NCI-H1092 treated with DMSO at 0.1 percent for 48 hours (cell line): ENCODE data around the gene PECR.
A peak's percentile ranks its signal among the peaks of the same experiment; 100 is the strongest.

Experiments
- DNase-seq: peaks from one replicate; lab custom pipeline; 2025; lab: John Stamatoyannopoulos, UW

PECR gene

DNA sequence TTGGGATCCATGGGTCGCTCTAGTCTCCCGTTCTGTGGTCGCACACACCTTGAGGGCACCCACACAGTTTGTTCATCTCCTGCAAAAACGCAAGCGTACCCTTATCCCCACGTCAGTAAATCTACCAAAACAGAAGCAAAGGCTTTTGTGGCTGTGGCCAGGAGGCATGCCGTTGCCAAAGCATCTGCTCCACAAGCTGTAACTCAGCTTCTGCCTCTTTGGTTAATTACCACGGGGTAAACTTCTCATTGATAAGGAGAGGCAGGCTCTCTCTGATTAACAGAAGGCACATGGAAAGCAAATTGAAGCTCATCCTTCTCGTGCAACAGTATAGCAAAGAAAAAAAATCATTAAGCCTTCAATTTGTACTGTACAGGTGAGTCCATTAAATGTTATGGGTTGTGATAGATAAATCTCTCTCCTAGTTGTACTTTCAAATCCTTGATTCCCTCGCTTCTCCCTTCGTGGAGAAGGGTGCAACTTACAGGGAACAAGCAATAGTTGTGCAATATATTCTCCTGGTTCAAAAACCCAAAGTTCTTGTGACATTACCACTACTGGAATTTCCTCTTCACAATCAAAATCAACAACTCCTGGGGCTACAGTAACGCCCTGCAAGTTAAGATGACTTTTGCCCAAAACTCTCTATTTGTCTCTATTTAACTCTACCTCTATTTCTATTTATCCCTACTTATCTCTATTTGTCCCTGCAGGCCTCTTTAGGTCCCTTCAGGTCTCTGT lies 10.3 kb downstream of the PECR start:
- DNase-seq = no peak

DNA sequence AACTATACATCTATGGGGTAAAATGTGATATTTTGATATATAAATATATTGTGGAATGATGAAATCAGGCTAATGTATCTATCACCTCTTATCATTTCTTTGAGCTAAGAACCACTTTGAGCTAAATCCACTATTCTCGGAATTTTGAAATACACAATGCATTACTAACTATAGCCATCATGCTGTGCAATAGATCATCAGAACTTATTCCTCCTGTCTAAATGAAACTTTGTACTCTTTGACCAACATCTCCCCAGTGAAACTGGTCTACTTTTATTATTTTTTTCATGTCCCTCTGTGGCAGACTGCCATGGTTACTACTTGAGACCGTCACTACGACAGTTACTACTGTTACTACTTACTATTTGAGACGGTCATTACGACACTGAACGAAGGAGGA lies 11.4 kb downstream of the PECR start:
- DNase-seq = no peak

DNA sequence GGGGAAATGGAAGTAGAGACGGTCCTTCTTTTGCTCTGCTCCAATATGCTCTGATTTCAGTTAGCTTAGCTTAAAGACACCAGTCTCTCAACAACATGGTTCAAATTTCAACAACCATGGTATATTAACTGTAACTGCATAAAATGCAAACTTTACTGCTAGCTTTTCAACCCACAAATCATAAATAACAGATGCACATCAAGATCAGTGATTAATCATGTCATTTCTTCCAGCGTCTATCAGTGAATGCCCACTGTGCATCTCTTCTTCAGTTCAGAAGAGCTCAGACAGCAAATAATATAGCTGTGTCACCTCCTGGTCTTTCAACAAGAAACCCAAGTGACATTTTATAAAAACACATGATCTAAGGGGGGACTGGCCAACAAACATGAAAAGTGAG lies 12.6 kb downstream of the PECR start:
- no peak for DNase-seq

DNA sequence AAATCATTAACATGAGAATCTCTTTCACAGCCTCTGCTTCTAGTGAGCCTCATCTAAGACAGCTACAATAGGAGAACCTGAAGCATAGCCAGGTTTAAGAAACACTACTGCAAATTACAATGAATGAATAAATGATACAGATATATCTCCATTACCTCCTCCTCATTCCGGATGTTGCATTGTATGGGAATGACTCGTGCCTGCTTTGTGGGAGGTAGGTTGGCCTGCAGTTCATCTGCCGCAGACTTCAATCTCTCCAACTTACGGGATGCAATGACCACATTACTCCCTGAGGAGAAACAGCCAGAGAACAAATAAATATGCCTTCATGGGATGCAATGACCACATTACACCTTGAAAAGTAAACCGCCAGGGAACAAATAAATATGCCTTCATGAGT lies 15.4 kb downstream of the PECR start:
- no peak for DNase-seq

DNA sequence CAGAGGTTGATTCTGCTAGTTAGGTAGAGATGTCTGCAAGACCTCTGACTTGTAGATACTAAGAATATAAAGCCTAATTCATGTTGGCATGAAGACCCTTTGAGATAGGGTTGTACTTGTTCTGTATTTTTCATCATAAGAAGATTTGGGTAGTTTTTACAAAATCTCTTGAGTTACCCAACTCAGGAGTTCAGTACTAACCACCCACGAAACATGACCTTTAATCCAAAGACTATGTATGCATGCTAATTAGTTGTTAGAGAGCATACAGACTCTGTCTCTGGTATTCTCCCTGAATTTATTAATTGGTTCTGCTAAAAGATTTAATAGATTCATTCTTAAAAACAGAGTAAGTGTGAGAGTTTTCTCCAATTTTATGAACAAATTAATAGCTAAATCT lies 16.9 kb downstream of the PECR start:
- no peak for DNase-seq

- DNase-seq = no peak
Measured at GRCh38 chr2:216064014-216064630, 17.5 kb downstream of the PECR start.

GRCh38 chr2:216059233-216059834 lies 22.3 kb downstream of the PECR start:
- DNase-seq = no peak

- no peak for DNase-seq
Measured at GRCh38 chr2:216057688-216058193, 23.9 kb downstream of the PECR start.

DNA sequence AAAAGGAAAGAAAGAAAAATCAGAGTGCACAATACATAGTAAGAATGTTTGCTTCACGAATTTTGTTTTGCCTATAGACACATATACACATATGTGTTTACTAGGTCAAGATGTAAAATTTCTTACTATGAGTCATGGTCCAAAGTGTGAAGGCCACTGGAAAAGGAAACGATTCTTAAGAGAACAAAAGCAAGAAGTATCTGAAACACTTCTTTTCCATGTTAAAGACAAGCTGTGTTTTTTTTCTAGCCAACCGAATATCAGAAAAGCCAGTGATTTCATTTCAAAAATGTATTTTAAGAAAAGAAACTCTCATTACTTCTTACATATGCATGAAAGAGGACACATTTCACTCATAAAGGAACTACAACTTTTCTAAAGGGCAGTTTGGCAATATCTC lies 24.9 kb downstream of the PECR start:
- no peak for DNase-seq

- no peak for DNase-seq
Measured at GRCh38 chr2:216055680-216056079, 25.9 kb downstream of the PECR start.

DNA sequence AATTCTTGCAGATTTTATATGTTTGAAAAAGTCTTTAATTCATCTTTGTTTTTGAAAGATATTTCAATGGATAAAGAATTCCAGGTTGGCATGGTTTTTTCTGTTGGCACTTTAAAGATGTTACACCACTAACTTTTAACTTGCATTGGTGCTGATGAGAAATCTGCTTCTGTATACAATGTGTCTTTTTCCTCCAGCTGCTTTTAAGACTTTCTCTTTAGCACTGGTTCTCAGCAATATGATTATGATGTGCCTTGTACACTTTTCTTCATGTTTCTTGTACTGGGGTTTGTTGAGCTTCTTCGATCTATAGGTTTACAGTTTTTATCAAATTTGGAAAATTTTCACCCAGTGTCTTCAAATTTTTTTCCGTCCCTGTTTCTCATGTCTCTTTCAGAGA lies 29.2 kb downstream of the PECR start:
- DNase-seq = no peak

GRCh38 chr2:216051350-216051749 lies 30.3 kb downstream of the PECR start:
- DNase-seq = no peak

- DNase-seq = no peak
Measured at GRCh38 chr2:216049452-216049851, 32.2 kb downstream of the PECR start.

DNA sequence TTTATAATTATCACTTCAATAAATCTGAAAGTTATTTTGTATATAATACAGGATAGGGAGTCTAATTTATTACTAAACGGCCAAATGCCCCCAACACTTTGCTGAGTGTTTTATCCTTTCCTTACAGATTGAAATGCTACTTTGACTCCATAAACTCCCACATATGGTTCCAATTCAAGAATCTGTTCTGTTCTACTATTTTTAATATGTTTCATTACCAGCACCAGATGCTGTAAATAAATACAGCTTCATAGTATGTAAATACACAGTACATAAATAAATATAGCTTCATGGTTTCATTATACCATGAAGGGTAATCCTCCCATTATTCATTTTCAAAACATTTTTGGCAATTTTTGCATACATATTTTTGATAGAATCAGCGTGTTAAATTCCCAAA lies 34.2 kb downstream of the PECR start:
- no peak for DNase-seq

- DNase-seq = no peak
Measured at GRCh38 chr2:216044883-216045486, 36.6 kb downstream of the PECR start.

- DNase-seq = no peak
Measured at GRCh38 chr2:216043949-216044348, 37.7 kb downstream of the PECR start.

- no peak for DNase-seq
Measured at GRCh38 chr2:216041438-216041837, 40.2 kb downstream of the PECR start.

- DNase-seq = no peak
Measured at GRCh38 chr2:216039918-216040317, 41.7 kb downstream of the PECR start.

- peak; percentile 13 for DNase-seq
Measured at GRCh38 chr2:216034065-216034464, 47.5 kb downstream of the PECR start.

GRCh38 chr2:216033403-216033802 lies 48.2 kb downstream of the PECR start:
- no peak for DNase-seq

GRCh38 chr2:216031960-216032689 lies 49.5 kb downstream of the PECR start:
- no peak for DNase-seq

DNA sequence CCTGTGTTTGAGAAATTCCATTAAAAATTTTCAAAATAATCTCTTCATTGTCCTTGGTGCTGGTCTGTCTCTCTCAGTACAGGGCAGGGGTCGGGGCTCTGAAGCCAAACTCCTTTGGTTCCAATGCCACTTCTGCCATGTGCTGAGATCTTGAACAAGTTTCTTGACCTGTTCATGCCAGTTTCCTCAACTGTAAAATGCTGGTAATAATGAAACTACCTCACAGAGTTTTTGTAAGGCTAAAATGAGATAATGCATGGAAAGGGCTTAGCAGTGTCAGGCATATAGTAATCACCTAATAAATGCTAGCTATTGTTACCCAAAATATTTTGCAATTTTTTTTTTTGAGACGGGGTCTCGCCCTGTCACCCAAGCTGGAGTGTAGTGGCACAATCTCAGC lies 51.4 kb downstream of the PECR start:
- no peak for DNase-seq
